Vagina (tissue), 1 donor: ENCODE measurements around the gene TFPT. TPM values are rescaled to one million over a fixed set of nuclear protein-coding genes. Genes with fewer than 3 reads are reported as not detected.

Experiments
- total RNA-seq: library from RNA; depleted of rRNA; stranded (reverse); fragments of >200 nt; gene quantifications from one replicate; pipeline ENCODE4 v1.2.3, GENCODE V29; 2016

Gene TFPT
- total RNA-seq, 1 donor from 2014 or later = 13.0 TPM

Other genes starting within 250 kb of the TFPT start
- gene MYADM, start 247.8 kb downstream of the TFPT start, total RNA-seq = 68.3 TPM
- gene PRKCG, start 233.5 kb downstream of the TFPT start, total RNA-seq = not detected
- not detected for gene CACNG7, start 206.4 kb downstream of the TFPT start, total RNA-seq
- gene CACNG8, start 152.7 kb downstream of the TFPT start, total RNA-seq = not detected
- not detected for gene CACNG6, start 124.0 kb downstream of the TFPT start, total RNA-seq
- not detected for gene VSTM1, start 51.8 kb downstream of the TFPT start, total RNA-seq
- not detected for gene TARM1, start 34.3 kb downstream of the TFPT start, total RNA-seq
- gene OSCAR, start 14.9 kb downstream of the TFPT start, total RNA-seq = 1.2 TPM
- 79.3 TPM for gene NDUFA3, start 12.8 kb downstream of the TFPT start, total RNA-seq
- gene PRPF31, start 97 bp upstream of the TFPT start, total RNA-seq = 44.4 TPM
- gene CNOT3, start 22.1 kb upstream of the TFPT start, total RNA-seq = 17.7 TPM
- gene LENG1, start 44.1 kb upstream of the TFPT start, total RNA-seq = 5.4 TPM
- 22.3 TPM for gene TMC4, start 57.5 kb upstream of the TFPT start, total RNA-seq
- gene MBOAT7, start 73.9 kb upstream of the TFPT start, total RNA-seq = 76.6 TPM
- 52.3 TPM for gene TSEN34, start 75.7 kb upstream of the TFPT start, total RNA-seq
- gene RPS9, start 85.2 kb upstream of the TFPT start, total RNA-seq = 1,892 TPM
- gene LILRB3, start 107.3 kb upstream of the TFPT start, total RNA-seq = 20.4 TPM
- 1.5 TPM for gene LILRA6, start 127.1 kb upstream of the TFPT start, total RNA-seq
- 12.3 TPM for gene LILRB5, start 141.6 kb upstream of the TFPT start, total RNA-seq
- gene LILRB2, start 165.5 kb upstream of the TFPT start, total RNA-seq = 2.0 TPM
- 2.9 TPM for gene LILRA5, start 197.5 kb upstream of the TFPT start, total RNA-seq
- not detected for gene LILRA4, start 223.5 kb upstream of the TFPT start, total RNA-seq
- 8.8 TPM for gene LAIR1, start 249.3 kb upstream of the TFPT start, total RNA-seq